Measurements from ENCODE around the gene CTXN3.

GRCh38 chr5:127656825-127657224 lies 7.9 kb downstream of the CTXN3 start:
- no peak for TF ChIP-seq GATA2 (IDR thresholded peaks at IDR 0.05; ENCODE audit: low read depth, low read length)
- TF ChIP-seq GATA3 (IDR thresholded peaks at IDR 0.05; ENCODE audit: low read depth, low read length) = no peak

Data from SH-SY5Y (cell line).